ENCODE data around the gene BCL11A. TPM values are rescaled to one million over a fixed set of nuclear protein-coding genes. Genes with fewer than 3 reads are reported as not detected.

The BCL11A gene
- polyA plus RNA-seq, 1 donor (not counting 4 experiments of a cell fraction or from before 2014, with no cell fraction given) = 5.0 TPM

- Histone ChIP-seq H3K9me1 (ENCODE audit: control insufficient read depth, extremely low read depth, insufficient read depth, low read length) (no peaks in the 10 kb centered on the region), H3K4me2 (ENCODE audit: control insufficient read depth, extremely low read depth, insufficient read depth, low read depth, low read length) (no peak overlapping the region), H3K36me3 (ENCODE audit: control insufficient read depth in 2 of 2, extremely low read depth in 1 of 2, insufficient read depth in 2 of 2, low read length in 2 of 2) (no peaks in the 10 kb centered on the region), H3K4me3 (ENCODE audit: control insufficient read depth in 2 of 3, extremely low read depth in 1 of 3, insufficient read depth in 2 of 3, low read depth in 1 of 3, low read length in 3 of 3) (no peak overlapping the region), H3K9ac (ENCODE audit: control insufficient read depth, extremely low read depth, insufficient read depth, low read length) (no peak overlapping the region), H2AFZ (ENCODE audit: control insufficient read depth, low read length) (no peak overlapping the region), H4K20me1 (ENCODE audit: control insufficient read depth, extremely low read depth, insufficient read depth, low read length) (no peaks in the 10 kb centered on the region), H3K9me3 (ENCODE audit: control insufficient read depth, low read depth, low read length) (no peaks in the 10 kb centered on the region), H3K27ac (ENCODE audit: control insufficient read depth, insufficient read depth, low read length) (no peak overlapping the region), H3K4me1 (ENCODE audit: control insufficient read depth, extremely low read depth, insufficient read depth, low read length) (peaks cover 6% of the 10 kb centered on the region), H3K27me3 (ENCODE audit: control insufficient read depth, extremely low read depth, insufficient read depth, low read length) (peaks cover 5% of the 10 kb centered on the region), H3K79me2 (ENCODE audit: control insufficient read depth, insufficient read depth, low read length) (no peaks in the 10 kb centered on the region)
- TF ChIP-seq CTCF (optimal IDR thresholded peaks at IDR 0.05 in 1 of 3, IDR thresholded peaks at IDR 0.05 in 1 of 3, conservative IDR thresholded peaks at IDR 0.05 in 1 of 3; ENCODE audit: extremely low read depth in 1 of 3, insufficient read depth in 2 of 3, low read length in 3 of 3) (peak; percentile 54 to 63 (median 61)), EZH2 (IDR thresholded peaks at IDR 0.05; ENCODE audit: low read length) (no peak)
- DNase-seq (ENCODE audit: low read depth, low spot score) = no peak
- dilution Hi-C loops (cut with MboI; ENCODE audit: extremely low pct_ligation_motif_present, low sequenced_read_pairs) = no loop called here
- FAIRE-seq = peak; percentile 83
These were observed 7.5 kb upstream of the BCL11A start for GRCh38 chr2:60560734-60561644.

GRCh38 chr2:60559880-60560279 lies 6.4 kb upstream of the BCL11A start:
- no peak for DNase-seq (ENCODE audit: low read depth, low spot score)
- FAIRE-seq = no peak

More at GRCh38 chr2:60559880-60560279, 6.4 kb upstream of the BCL11A start:
- H3K4me3 ChIP-seq (ENCODE audit: control insufficient read depth in 2 of 3, extremely low read depth in 1 of 3, insufficient read depth in 2 of 3, low read depth in 1 of 3, low read length in 3 of 3) = no peak overlapping the region
- H3K9me1 ChIP-seq (ENCODE audit: control insufficient read depth, extremely low read depth, insufficient read depth, low read length) = no peaks in the 10 kb centered on the region
- no peak overlapping the region for H3K27ac ChIP-seq (ENCODE audit: control insufficient read depth, insufficient read depth, low read length)
- dilution Hi-C loops (cut with MboI; ENCODE audit: extremely low pct_ligation_motif_present, low sequenced_read_pairs) = no loop called here
- H3K9me3 ChIP-seq (ENCODE audit: control insufficient read depth, low read depth, low read length) = no peaks in the 10 kb centered on the region
- no peaks in the 10 kb centered on the region for H4K20me1 ChIP-seq (ENCODE audit: control insufficient read depth, extremely low read depth, insufficient read depth, low read length)
- peaks cover 13% of the 10 kb centered on the region for H3K4me1 ChIP-seq (ENCODE audit: control insufficient read depth, extremely low read depth, insufficient read depth, low read length)
- no peaks in the 10 kb centered on the region for H3K36me3 ChIP-seq (ENCODE audit: control insufficient read depth in 2 of 2, extremely low read depth in 1 of 2, insufficient read depth in 2 of 2, low read length in 2 of 2)
- no peak overlapping the region for H3K4me2 ChIP-seq (ENCODE audit: control insufficient read depth, extremely low read depth, insufficient read depth, low read depth, low read length)
- H2AFZ ChIP-seq (ENCODE audit: control insufficient read depth, low read length) = no peak overlapping the region
- no peaks in the 10 kb centered on the region for H3K79me2 ChIP-seq (ENCODE audit: control insufficient read depth, insufficient read depth, low read length)
- TF ChIP-seq CTCF (optimal IDR thresholded peaks at IDR 0.05 in 1 of 3, IDR thresholded peaks at IDR 0.05 in 1 of 3, conservative IDR thresholded peaks at IDR 0.05 in 1 of 3; ENCODE audit: extremely low read depth in 1 of 3, insufficient read depth in 2 of 3, low read length in 3 of 3) = no peak
- H3K9ac ChIP-seq (ENCODE audit: control insufficient read depth, extremely low read depth, insufficient read depth, low read length) = no peak overlapping the region
- H3K27me3 ChIP-seq (ENCODE audit: control insufficient read depth, extremely low read depth, insufficient read depth, low read length) = peaks cover 13% of the 10 kb centered on the region

All from keratinocyte (primary cell).